Inflammatory macrophage (primary cell): ENCODE results near the gene MT1B.
"Not testable (repeated sequence)": the region's sequence is repeated elsewhere in the genome, so short reads cannot be mapped to it uniquely, and the experiment has no call there.

Experiments used
- DNase-seq, 2 donors: peaks; one replicate each; pipeline ENCODE4 v3.0.0-alpha.2; 2020 to 2022

Gene MT1B

GRCh38 chr16:56620339-56620897, 31.3 kb upstream of the MT1B start:
- no peak for DNase-seq

- DNase-seq: not testable (repeated sequence)
These were observed 29.8 kb upstream of the MT1B start for GRCh38 chr16:56621665-56622445.

DNA sequence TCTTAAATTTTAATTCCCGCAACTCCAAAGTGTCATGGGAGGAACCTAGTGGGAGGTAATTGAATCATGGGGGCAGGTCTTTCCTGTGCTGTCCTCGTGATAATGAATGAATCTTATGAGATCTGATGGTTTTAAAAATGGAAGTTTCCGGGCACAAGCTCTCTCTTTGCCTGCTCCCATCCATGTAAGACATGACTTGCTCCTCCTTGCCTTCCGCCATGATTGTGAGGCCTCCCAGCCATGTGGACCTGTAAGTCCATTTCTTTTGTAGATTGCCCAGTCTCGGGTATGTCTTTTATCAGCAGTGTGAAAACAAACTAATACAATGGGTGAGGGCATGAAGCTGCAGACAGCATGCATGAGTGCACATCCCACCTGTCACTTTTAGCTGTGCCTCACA, 28.5 kb upstream of the MT1B start:
- DNase-seq: not testable (repeated sequence)

- DNase-seq: peak in 1 of 2 donors; percentile 38
These were observed 28.0 kb upstream of the MT1B start for GRCh38 chr16:56623637-56624036.

DNA sequence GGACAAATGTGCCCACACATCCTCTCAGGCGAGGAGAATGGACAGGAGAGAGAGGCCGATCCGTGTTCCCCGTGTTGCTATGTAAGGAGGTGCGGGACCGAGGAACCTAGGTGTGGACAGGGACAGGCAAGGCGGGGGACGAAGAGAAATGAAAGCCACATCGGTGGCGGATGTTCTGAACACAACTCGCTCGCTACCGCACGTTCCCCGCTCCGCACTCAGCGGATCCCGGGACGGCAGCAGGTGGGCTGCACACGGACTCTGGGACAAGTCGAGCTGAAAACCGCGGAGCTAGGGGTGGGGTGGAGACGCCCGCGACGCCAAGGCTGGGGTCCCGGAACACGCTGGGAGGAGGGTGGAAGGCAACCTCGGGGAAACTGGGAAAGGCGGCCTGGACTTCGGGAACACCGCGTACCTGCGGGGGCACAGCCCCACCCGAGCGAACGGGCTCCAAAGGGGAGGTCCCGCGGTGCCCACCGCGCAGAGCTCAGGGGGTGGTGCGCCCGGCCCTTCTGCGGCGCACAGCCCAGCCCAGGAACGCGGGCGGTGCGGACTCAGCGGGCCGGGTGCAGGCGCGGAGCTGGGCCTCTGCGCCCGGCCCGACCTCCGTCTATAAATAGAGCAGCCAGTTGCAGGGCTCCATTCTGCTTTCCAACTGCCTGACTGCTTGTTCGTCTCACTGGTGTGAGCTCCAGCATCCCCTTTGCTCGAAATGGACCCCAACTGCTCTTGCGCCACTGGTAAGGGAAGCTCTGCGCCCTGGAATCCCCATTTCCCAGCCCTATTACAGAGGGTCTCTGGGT, 26.3 kb upstream of the MT1B start, which contains the start of gene MT1E:
Gene MT1E, plus strand, starts transcription at position 642 of the 803 bp plus-strand sequence. Its CDS starts 71 bp downstream, at position 713.
- peak; percentile 82 to 84 for DNase-seq

GRCh38 chr16:56625943-56626654, 25.6 kb upstream of the MT1B start:
- no peak for DNase-seq

GRCh38 chr16:56626685-56627084, 25.0 kb upstream of the MT1B start:
- DNase-seq: no peak

DNA sequence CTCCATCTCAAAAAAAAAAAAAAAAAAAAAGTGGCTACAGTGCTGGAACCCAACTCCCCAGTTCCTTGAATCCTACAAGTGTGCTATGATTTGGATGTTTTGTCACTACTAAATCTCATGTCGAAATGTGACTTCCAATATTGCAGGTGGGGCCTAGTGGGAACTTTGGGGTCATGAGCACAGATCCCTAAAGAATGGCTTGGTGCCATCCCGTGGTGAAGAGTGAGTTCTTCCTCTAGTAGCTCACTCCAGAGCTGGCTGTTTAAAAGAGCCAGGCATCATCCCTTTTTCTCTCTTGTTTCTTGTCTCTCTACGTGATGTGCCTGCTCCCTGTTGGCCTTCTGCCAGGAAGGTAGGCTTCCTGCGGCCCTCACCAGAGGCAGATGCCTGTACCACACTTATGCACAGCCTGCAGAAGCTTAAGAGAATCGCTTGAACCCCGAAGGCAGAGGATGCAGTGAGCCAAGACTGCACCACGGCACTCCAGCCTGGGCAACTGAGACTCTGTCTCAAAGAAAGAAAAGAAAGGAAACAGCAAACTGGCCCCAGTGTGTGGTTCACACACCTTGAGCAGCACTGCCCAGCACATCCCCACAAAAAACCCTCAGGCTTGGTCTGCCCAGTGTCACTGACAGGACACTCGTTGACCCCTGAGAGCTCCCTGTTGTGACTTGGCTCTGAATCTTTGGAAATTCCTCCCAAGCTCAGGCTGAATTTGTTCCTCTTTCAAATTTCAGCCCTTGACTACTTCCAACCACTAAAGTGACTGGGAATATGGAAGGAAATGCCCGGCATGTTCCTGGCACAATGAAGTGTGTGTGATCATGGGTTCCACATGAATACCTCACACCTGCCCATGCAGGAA, 23.0 kb upstream of the MT1B start:
- no peak for DNase-seq

DNA sequence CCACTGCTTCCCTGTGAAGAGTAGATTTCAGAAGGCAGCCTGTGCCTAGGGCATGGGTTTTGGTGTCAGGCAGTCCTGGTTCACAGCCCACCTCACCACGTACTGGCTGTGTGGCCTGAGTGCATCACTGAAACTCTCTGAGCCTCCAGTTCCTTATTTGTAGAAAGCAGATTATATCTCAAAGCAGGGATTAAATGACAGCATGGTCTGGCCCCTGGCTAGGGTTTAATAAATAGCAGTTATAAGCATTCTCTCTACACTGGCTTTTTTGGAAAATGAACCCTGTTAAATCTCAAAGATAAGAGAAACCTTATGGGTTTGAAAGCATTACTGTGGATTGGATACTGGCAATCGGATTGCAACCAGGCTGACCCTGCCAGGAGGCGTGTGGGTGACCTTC, 22.2 kb upstream of the MT1B start:
- no peak for DNase-seq

DNA sequence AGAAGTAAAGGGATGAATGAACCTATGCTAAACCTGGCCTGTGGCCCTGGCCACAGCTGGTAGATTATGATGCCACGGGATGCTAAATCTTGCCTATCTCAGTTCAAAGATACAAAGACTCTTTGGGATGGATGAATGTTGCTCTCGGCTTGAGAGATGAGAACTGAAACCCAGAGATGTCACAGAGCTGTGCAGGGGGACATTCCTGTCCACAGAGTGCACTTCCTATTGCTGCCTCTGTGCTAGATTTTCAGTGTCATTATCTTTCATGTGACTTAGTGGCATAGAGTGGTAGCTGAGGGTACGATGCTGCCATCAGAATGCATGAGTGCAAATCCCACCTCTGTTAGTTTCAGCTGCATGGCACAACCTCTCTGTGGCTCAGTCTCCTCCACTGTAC, 21.6 kb upstream of the MT1B start:
- no peak for DNase-seq

GRCh38 chr16:56631197-56631596, 20.5 kb upstream of the MT1B start:
- DNase-seq: no peak

GRCh38 chr16:56631832-56632155, 19.9 kb upstream of the MT1B start:
- no peak for DNase-seq

DNA sequence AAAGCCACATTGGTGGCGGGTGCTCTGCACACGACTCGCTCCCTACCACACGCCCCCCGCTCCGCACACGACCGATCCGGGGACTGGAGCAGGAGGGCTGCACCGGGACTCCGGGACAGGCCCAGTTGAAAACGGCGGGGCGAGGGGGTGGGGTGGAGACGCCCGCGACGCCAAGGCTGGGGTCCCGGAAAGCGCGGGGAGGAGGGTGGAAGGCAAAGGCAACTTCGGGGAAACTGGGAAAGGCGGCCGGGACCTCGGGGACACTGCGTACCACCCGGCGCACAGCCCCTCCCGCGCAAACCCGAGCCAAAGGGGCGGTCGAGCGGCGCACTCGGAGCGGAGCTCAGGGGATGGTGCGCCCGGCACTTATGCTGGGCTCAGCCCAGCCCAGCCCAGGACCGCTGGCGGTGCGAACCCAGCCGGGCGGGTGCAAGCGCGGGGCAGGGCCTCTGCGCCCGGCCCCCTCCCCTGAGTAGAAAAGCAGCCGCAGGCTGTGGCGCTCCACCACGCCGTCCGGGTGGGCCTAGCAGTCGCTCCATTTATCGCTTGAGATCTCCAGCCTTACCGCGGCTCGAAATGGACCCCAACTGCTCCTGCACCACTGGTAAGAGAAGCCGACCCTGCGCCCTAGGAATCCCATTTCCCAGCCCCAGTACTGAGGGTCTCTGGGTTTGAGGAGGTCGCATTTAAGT, 19.4 kb upstream of the MT1B start, which contains the start of gene MT1M:
Gene MT1M, plus strand, starts transcription at position 504 of the 692 bp plus-strand sequence. Its CDS starts 73 bp downstream, at position 577.
- no peak for DNase-seq

- no peak for DNase-seq
These were observed 18.8 kb upstream of the MT1B start for GRCh38 chr16:56632848-56633365.

GRCh38 chr16:56633535-56633934, 18.2 kb upstream of the MT1B start:
- no peak for DNase-seq

DNA sequence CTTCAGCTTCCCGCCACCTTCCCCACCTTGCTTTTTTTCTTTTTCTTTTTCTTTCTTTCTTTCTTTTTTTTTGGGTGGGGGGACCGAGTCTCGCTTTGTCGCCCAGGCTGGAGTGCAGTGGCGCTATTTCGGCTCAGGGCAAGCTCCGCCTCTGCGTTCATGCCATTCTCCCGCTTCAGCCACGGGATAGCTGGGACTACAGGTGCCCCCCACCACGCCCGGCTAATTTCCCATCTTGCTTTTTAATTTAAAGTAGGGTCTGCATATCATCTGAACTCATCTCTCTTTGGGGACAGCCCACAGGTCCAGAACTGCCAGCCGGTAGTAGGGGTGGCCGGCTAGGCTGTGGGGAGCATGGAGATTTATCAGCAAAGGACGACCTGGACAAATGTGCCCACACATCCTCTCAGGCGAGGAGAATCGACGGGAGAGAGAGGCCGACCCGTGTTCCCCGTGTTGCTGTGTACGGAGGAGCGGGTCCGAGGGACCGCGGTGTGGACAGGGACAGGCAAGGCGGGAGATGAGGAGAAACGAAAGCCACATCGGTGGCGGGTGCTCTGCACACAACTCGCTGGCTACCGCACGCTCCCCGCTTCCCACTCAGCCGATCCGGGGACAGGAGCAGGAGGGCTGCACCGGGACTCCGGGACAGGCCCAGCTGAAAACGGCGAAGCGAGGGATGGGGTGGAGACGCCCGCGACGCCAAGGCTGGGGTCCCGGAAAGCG, 16.8 kb upstream of the MT1B start:
- no peak for DNase-seq

DNA sequence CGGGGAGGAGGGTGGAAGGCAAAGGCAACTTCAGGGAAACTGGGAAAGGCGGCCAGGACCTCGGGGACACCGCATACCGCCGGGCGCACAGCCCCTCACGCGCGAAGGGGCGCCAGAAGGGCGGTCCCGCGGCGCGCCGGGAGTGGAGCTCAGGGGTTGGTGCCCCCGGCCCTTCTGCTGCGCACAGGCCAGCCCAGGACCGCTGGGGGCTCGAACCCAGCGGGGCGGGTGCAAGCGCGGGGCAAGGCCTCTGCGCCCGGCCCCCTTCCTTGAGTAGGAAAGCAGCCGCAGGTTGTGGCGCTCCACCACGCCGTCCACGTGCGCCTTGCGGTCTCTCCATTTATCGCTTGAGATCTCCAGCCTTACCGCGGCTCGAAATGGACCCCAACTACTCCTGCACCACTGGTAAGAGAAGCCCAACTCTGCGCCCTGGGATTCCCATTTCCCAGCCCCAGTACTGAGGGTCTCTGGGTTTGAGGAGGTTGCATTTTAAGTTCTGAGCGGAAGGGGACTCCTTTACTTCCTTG, 16.2 kb upstream of the MT1B start:
- no peak for DNase-seq

GRCh38 chr16:56636616-56637413, 14.9 kb upstream of the MT1B start:
- no peak for DNase-seq
